ENCODE data around the gene PDHX.

Gene PDHX

GRCh38 chr11:34916015-34916842 is at the start of gene PDHX, which contains the start of gene APIP:
PDHX (plus strand) TSS chr11:34916618; CDS start chr11:34916656, 38 bp downstream.
APIP (minus strand) TSS chr11:34916379; CDS start chr11:34916284, 95 bp downstream.
- Histone ChIP-seq H3K4me1 (ENCODE audit: control insufficient read depth in 2 of 2, insufficient read depth in 2 of 2, low read length in 2 of 2) (peaks cover 0 to 5% of the 10 kb centered on the region in 2 donors), H3K36me3 (ENCODE audit: control insufficient read depth in 2 of 2, insufficient read depth in 2 of 2, low read length in 2 of 2) (peaks cover 0 to 6% of the 10 kb centered on the region in 2 donors), H3K4me3 (ENCODE audit: low read length in 2 of 2) (peak within 1 kb of the TSS; percentile 88 to 96), H3K9me3 (ENCODE audit: control insufficient read depth in 2 of 2, low read length in 2 of 2) (no peaks in the 10 kb centered on the region), H3K27ac (ENCODE audit: low read depth in 2 of 2, low read length in 2 of 2) (peak within 1 kb of the TSS; percentile 94 to 96), H3K9ac (ENCODE audit: low read depth in 1 of 2, low read length in 2 of 2) (peak within 1 kb of the TSS; percentile 95 to 97), H3K27me3 (ENCODE audit: control insufficient read depth in 2 of 2, insufficient read depth in 2 of 2, low read length in 2 of 2) (no peaks in the 10 kb centered on the region)

GRCh38 chr11:34869425-34869824 is 47.0 kb upstream of the PDHX start:
- Histone ChIP-seq H3K36me3 (ENCODE audit: control insufficient read depth in 2 of 2, insufficient read depth in 2 of 2, low read length in 2 of 2) (no peaks in the 10 kb centered on the region), H3K27ac (ENCODE audit: low read depth in 2 of 2, low read length in 2 of 2) (no peak overlapping the region), H3K9ac (ENCODE audit: low read depth in 1 of 2, low read length in 2 of 2) (no peak overlapping the region), H3K4me1 (ENCODE audit: control insufficient read depth in 2 of 2, insufficient read depth in 2 of 2, low read length in 2 of 2) (peaks cover 0 to 8% of the 10 kb centered on the region in 2 donors), H3K4me3 (ENCODE audit: low read length in 2 of 2) (no peak overlapping the region), H3K9me3 (ENCODE audit: control insufficient read depth in 2 of 2, low read length in 2 of 2) (no peaks in the 10 kb centered on the region), H3K27me3 (ENCODE audit: control insufficient read depth in 2 of 2, insufficient read depth in 2 of 2, low read length in 2 of 2) (no peaks in the 10 kb centered on the region)

GRCh38 chr11:34870548-34871196 is 45.7 kb upstream of the PDHX start:
- H3K27me3 ChIP-seq (ENCODE audit: control insufficient read depth in 2 of 2, insufficient read depth in 2 of 2, low read length in 2 of 2) = no peaks in the 10 kb centered on the region
- H3K4me1 ChIP-seq (ENCODE audit: control insufficient read depth in 2 of 2, insufficient read depth in 2 of 2, low read length in 2 of 2) = no peaks in the 10 kb centered on the region
- H3K9me3 ChIP-seq (ENCODE audit: control insufficient read depth in 2 of 2, low read length in 2 of 2) = no peaks in the 10 kb centered on the region
- no peaks in the 10 kb centered on the region for H3K36me3 ChIP-seq (ENCODE audit: control insufficient read depth in 2 of 2, insufficient read depth in 2 of 2, low read length in 2 of 2)
- H3K27ac ChIP-seq (ENCODE audit: low read depth in 2 of 2, low read length in 2 of 2) = no peak overlapping the region
- H3K9ac ChIP-seq (ENCODE audit: low read depth in 1 of 2, low read length in 2 of 2) = no peak overlapping the region
- no peak overlapping the region for H3K4me3 ChIP-seq (ENCODE audit: low read length in 2 of 2)

GRCh38 chr11:34874202-34874601 is 42.2 kb upstream of the PDHX start:
- Histone ChIP-seq H3K4me1 (ENCODE audit: control insufficient read depth in 2 of 2, insufficient read depth in 2 of 2, low read length in 2 of 2) (no peaks in the 10 kb centered on the region), H3K9ac (ENCODE audit: low read depth in 1 of 2, low read length in 2 of 2) (no peak overlapping the region), H3K36me3 (ENCODE audit: control insufficient read depth in 2 of 2, insufficient read depth in 2 of 2, low read length in 2 of 2) (no peaks in the 10 kb centered on the region)

GRCh38 chr11:34877375-34877975 is 38.9 kb upstream of the PDHX start:
- no peak overlapping the region for H3K27ac ChIP-seq (ENCODE audit: low read depth in 2 of 2, low read length in 2 of 2)
- no peak overlapping the region for H3K9ac ChIP-seq (ENCODE audit: low read depth in 1 of 2, low read length in 2 of 2)
- no peaks in the 10 kb centered on the region for H3K4me1 ChIP-seq (ENCODE audit: control insufficient read depth in 2 of 2, insufficient read depth in 2 of 2, low read length in 2 of 2)
- no peaks in the 10 kb centered on the region for H3K27me3 ChIP-seq (ENCODE audit: control insufficient read depth in 2 of 2, insufficient read depth in 2 of 2, low read length in 2 of 2)
- H3K4me3 ChIP-seq (ENCODE audit: low read length in 2 of 2) = no peak overlapping the region
- H3K36me3 ChIP-seq (ENCODE audit: control insufficient read depth in 2 of 2, insufficient read depth in 2 of 2, low read length in 2 of 2) = no peaks in the 10 kb centered on the region
- no peaks in the 10 kb centered on the region for H3K9me3 ChIP-seq (ENCODE audit: control insufficient read depth in 2 of 2, low read length in 2 of 2)

More at GRCh38 chr11:34874202-34874601, 42.2 kb upstream of the PDHX start:
- no peak overlapping the region for H3K27ac ChIP-seq (ENCODE audit: low read depth in 2 of 2, low read length in 2 of 2)
- H3K9me3 ChIP-seq (ENCODE audit: control insufficient read depth in 2 of 2, low read length in 2 of 2) = no peaks in the 10 kb centered on the region
- no peaks in the 10 kb centered on the region for H3K27me3 ChIP-seq (ENCODE audit: control insufficient read depth in 2 of 2, insufficient read depth in 2 of 2, low read length in 2 of 2)
- H3K4me3 ChIP-seq (ENCODE audit: low read length in 2 of 2) = no peak overlapping the region

- Histone ChIP-seq H3K9me3 (ENCODE audit: control insufficient read depth in 2 of 2, low read length in 2 of 2) (no peaks in the 10 kb centered on the region), H3K36me3 (ENCODE audit: control insufficient read depth in 2 of 2, insufficient read depth in 2 of 2, low read length in 2 of 2) (peaks cover 0 to 4% of the 10 kb centered on the region in 2 donors)
Measured at GRCh38 chr11:34881900-34882299, 34.5 kb upstream of the PDHX start.

GRCh38 chr11:34886609-34887008 is 29.8 kb upstream of the PDHX start:
- no peak overlapping the region for H3K9ac ChIP-seq (ENCODE audit: low read depth in 1 of 2, low read length in 2 of 2)
- H3K27me3 ChIP-seq (ENCODE audit: control insufficient read depth in 2 of 2, insufficient read depth in 2 of 2, low read length in 2 of 2) = no peaks in the 10 kb centered on the region
- H3K4me1 ChIP-seq (ENCODE audit: control insufficient read depth in 2 of 2, insufficient read depth in 2 of 2, low read length in 2 of 2) = peaks cover 0 to 5% of the 10 kb centered on the region in 2 donors
- H3K36me3 ChIP-seq (ENCODE audit: control insufficient read depth in 2 of 2, insufficient read depth in 2 of 2, low read length in 2 of 2) = peaks cover 0 to 5% of the 10 kb centered on the region in 2 donors
- no peak overlapping the region for H3K4me3 ChIP-seq (ENCODE audit: low read length in 2 of 2)
- no peaks in the 10 kb centered on the region for H3K9me3 ChIP-seq (ENCODE audit: control insufficient read depth in 2 of 2, low read length in 2 of 2)
- peak overlapping the region in 1 of 2 donors; percentile 7 for H3K27ac ChIP-seq (ENCODE audit: low read depth in 2 of 2, low read length in 2 of 2)

More at GRCh38 chr11:34881900-34882299, 34.5 kb upstream of the PDHX start:
- no peaks in the 10 kb centered on the region for H3K4me1 ChIP-seq (ENCODE audit: control insufficient read depth in 2 of 2, insufficient read depth in 2 of 2, low read length in 2 of 2)
- H3K27me3 ChIP-seq (ENCODE audit: control insufficient read depth in 2 of 2, insufficient read depth in 2 of 2, low read length in 2 of 2) = no peaks in the 10 kb centered on the region
- no peak overlapping the region for H3K27ac ChIP-seq (ENCODE audit: low read depth in 2 of 2, low read length in 2 of 2)
- H3K9ac ChIP-seq (ENCODE audit: low read depth in 1 of 2, low read length in 2 of 2) = no peak overlapping the region
- no peak overlapping the region for H3K4me3 ChIP-seq (ENCODE audit: low read length in 2 of 2)

- Histone ChIP-seq H3K27me3 (ENCODE audit: control insufficient read depth in 2 of 2, insufficient read depth in 2 of 2, low read length in 2 of 2) (no peaks in the 10 kb centered on the region), H3K4me1 (ENCODE audit: control insufficient read depth in 2 of 2, insufficient read depth in 2 of 2, low read length in 2 of 2) (peaks cover 0 to 5% of the 10 kb centered on the region in 2 donors), H3K4me3 (ENCODE audit: low read length in 2 of 2) (no peak overlapping the region), H3K9ac (ENCODE audit: low read depth in 1 of 2, low read length in 2 of 2) (no peak overlapping the region), H3K27ac (ENCODE audit: low read depth in 2 of 2, low read length in 2 of 2) (peak overlapping the region in 1 of 2 donors; percentile 7), H3K36me3 (ENCODE audit: control insufficient read depth in 2 of 2, insufficient read depth in 2 of 2, low read length in 2 of 2) (peaks cover 0 to 5% of the 10 kb centered on the region in 2 donors), H3K9me3 (ENCODE audit: control insufficient read depth in 2 of 2, low read length in 2 of 2) (no peaks in the 10 kb centered on the region)
Measured at GRCh38 chr11:34887260-34887659, 29.2 kb upstream of the PDHX start.

GRCh38 chr11:34890089-34890488 is 26.3 kb upstream of the PDHX start:
- Histone ChIP-seq H3K9ac (ENCODE audit: low read depth in 1 of 2, low read length in 2 of 2) (no peak overlapping the region), H3K27me3 (ENCODE audit: control insufficient read depth in 2 of 2, insufficient read depth in 2 of 2, low read length in 2 of 2) (no peaks in the 10 kb centered on the region), H3K36me3 (ENCODE audit: control insufficient read depth in 2 of 2, insufficient read depth in 2 of 2, low read length in 2 of 2) (peaks cover 0 to 5% of the 10 kb centered on the region in 2 donors), H3K9me3 (ENCODE audit: control insufficient read depth in 2 of 2, low read length in 2 of 2) (no peaks in the 10 kb centered on the region), H3K4me1 (ENCODE audit: control insufficient read depth in 2 of 2, insufficient read depth in 2 of 2, low read length in 2 of 2) (peaks cover 0 to 5% of the 10 kb centered on the region in 2 donors), H3K27ac (ENCODE audit: low read depth in 2 of 2, low read length in 2 of 2) (no peak overlapping the region), H3K4me3 (ENCODE audit: low read length in 2 of 2) (no peak overlapping the region)

- Histone ChIP-seq H3K36me3 (ENCODE audit: control insufficient read depth in 2 of 2, insufficient read depth in 2 of 2, low read length in 2 of 2) (peaks cover 0 to 5% of the 10 kb centered on the region in 2 donors), H3K27ac (ENCODE audit: low read depth in 2 of 2, low read length in 2 of 2) (no peak overlapping the region), H3K4me1 (ENCODE audit: control insufficient read depth in 2 of 2, insufficient read depth in 2 of 2, low read length in 2 of 2) (peaks cover 0 to 5% of the 10 kb centered on the region in 2 donors), H3K27me3 (ENCODE audit: control insufficient read depth in 2 of 2, insufficient read depth in 2 of 2, low read length in 2 of 2) (no peaks in the 10 kb centered on the region), H3K4me3 (ENCODE audit: low read length in 2 of 2) (no peak overlapping the region), H3K9me3 (ENCODE audit: control insufficient read depth in 2 of 2, low read length in 2 of 2) (no peaks in the 10 kb centered on the region), H3K9ac (ENCODE audit: low read depth in 1 of 2, low read length in 2 of 2) (no peak overlapping the region)
Measured at GRCh38 chr11:34890812-34891211, 25.6 kb upstream of the PDHX start.
